Measurements from ENCODE around the gene PICK1.

- no peak for TF ChIP-seq TAF1 (IDR thresholded peaks at IDR 0.05; ENCODE audit: borderline replicate concordance, insufficient read depth, low read length)
- TF ChIP-seq, protein P1, sequence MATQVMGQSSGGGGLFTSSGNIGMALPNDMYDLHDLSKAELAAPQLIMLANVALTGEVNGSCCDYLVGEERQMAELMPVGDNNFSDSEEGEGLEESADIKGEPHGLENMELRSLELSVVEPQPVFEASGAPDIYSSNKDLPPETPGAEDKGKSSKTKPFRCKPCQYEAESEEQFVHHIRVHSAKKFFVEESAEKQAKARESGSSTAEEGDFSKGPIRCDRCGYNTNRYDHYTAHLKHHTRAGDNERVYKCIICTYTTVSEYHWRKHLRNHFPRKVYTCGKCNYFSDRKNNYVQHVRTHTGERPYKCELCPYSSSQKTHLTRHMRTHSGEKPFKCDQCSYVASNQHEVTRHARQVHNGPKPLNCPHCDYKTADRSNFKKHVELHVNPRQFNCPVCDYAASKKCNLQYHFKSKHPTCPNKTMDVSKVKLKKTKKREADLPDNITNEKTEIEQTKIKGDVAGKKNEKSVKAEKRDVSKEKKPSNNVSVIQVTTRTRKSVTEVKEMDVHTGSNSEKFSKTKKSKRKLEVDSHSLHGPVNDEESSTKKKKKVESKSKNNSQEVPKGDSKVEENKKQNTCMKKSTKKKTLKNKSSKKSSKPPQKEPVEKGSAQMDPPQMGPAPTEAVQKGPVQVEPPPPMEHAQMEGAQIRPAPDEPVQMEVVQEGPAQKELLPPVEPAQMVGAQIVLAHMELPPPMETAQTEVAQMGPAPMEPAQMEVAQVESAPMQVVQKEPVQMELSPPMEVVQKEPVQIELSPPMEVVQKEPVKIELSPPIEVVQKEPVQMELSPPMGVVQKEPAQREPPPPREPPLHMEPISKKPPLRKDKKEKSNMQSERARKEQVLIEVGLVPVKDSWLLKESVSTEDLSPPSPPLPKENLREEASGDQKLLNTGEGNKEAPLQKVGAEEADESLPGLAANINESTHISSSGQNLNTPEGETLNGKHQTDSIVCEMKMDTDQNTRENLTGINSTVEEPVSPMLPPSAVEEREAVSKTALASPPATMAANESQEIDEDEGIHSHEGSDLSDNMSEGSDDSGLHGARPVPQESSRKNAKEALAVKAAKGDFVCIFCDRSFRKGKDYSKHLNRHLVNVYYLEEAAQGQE (IDR thresholded peaks at IDR 0.05; ENCODE audit: insufficient read depth in 1 of 2, low read depth in 2 of 2, low read length in 2 of 2) = no peak
Measured at GRCh38 chr22:38067761-38068360, 10.7 kb downstream of the PICK1 start.
